ENCODE measurements around the gene RIN2. TPM values are rescaled to one million over a fixed set of nuclear protein-coding genes. Genes with fewer than 3 reads are reported as not detected.

Gene RIN2
- total and polyA plus RNA-seq, 4 donors, result 3.4 to 16.6 (median 6.3) TPM

DNA sequence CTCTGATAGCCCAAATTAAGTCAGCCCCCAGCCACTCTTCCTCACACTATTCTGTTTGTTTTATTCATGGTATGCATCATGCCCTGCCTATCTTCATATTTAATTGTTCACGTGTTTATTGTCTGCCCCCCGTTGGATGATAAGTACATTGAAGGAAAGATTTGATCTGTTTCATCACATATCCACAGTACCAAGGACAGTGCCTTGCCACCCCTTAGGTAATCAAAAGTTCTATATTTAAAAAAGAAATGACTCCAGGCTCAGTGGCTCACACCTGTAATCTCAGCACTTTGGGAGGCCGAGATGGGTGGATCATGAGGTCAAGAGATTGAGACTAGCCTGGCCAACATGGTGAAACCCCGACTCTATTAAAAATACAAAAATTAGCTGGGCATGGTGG lies 10.2 kb upstream of the RIN2 start:
- no peak for TF ChIP-seq EGR1 (IDR thresholded peaks at IDR 0.05; ENCODE audit: low read depth in 2 of 2)
- no peak for TF ChIP-seq FOXA1 (IDR thresholded peaks at IDR 0.05)
- no peak for TF ChIP-seq NR2F2 (IDR thresholded peaks at IDR 0.05)
- TF ChIP-seq YY1 (IDR thresholded peaks at IDR 0.05), result no peak
- TF ChIP-seq GABPA (IDR thresholded peaks at IDR 0.05 in 1 of 2, conservative IDR thresholded peaks at IDR 0.05 in 1 of 2), result no peak
- no peak for TF ChIP-seq ZBTB33 (IDR thresholded peaks at IDR 0.05)
- TF ChIP-seq ATF3 (IDR thresholded peaks at IDR 0.05), result no peak
- TF ChIP-seq RXRA (IDR thresholded peaks at IDR 0.05), result no peak
- TF ChIP-seq MAX (IDR thresholded peaks at IDR 0.05), result no peak
- no peak for TF ChIP-seq TAF1 (conservative IDR thresholded peaks at IDR 0.05)
- TF ChIP-seq HNF4G (IDR thresholded peaks at IDR 0.05), result no peak
- no peak for TF ChIP-seq RAD21 (IDR thresholded peaks at IDR 0.05)
- TF ChIP-seq REST (IDR thresholded peaks at IDR 0.05), result no peak
- no peak for TF ChIP-seq CTCF (IDR thresholded peaks at IDR 0.05; ENCODE audit: low read depth, low read length, missing input control)
- no peak for TF ChIP-seq FOXA2 (IDR thresholded peaks at IDR 0.05)
- TF ChIP-seq JUND (IDR thresholded peaks at IDR 0.05), result no peak
- TF ChIP-seq SP1 (IDR thresholded peaks at IDR 0.05), result no peak
- no peak for TF ChIP-seq HNF4A (conservative IDR thresholded peaks at IDR 0.05)
- WGBS, result 88% methylated on average over 4 of the region's 4 CpGs
- H3K9me3 ChIP-seq (ENCODE audit: control insufficient read depth in 4 of 4, low read length in 3 of 4), result peaks cover 0 to 2% (median 0%) of the 10 kb centered on the region in 4 donors

More for the DNA sequence above, 10.2 kb upstream of the RIN2 start:
- Histone ChIP-seq H3K4me1 (ENCODE audit: control insufficient read depth in 4 of 4, insufficient read depth in 4 of 4, low read length in 3 of 4) (no peaks in the 10 kb centered on the region), H3K27ac (ENCODE audit: low read depth in 1 of 2, low read length in 2 of 2) (no peak overlapping the region), H3K9ac (ENCODE audit: low read depth in 1 of 2, low read length in 2 of 2) (no peak overlapping the region), H3K27me3 (ENCODE audit: control insufficient read depth in 4 of 4, insufficient read depth in 4 of 4, low read length in 3 of 4) (no peaks in the 10 kb centered on the region), H3K4me3 (ENCODE audit: low read depth in 1 of 3, low read length in 3 of 3) (no peak overlapping the region), H3K36me3 (ENCODE audit: control insufficient read depth in 4 of 4, insufficient read depth in 3 of 4, low read depth in 1 of 4, low read length in 3 of 4) (no peaks in the 10 kb centered on the region)
- no peak for DNase-seq (ENCODE audit: low spot score)

Data from liver (tissue), 9 donors.